Testis (tissue), 2 donors: ENCODE data around the gene OBSCN.

Experiments used
- POLR2A ChIP-seq: fragments of 450-650 bp; IDR thresholded peaks from one replicate; pipeline ENCODE4 v1.6.1; 2017; ENCODE audit warnings: antibody characterized with exemption, mild to moderate bottlenecking, moderate library complexity
- TF ChIP-seq, protein P1 (sequence below), 3 experiments: fragments of 450-650 bp in 2 of 3; fragments of 200-600 bp in 1 of 3; sonication (generic) in 1 of 3; IDR thresholded peaks; one replicate each; pipeline ENCODE4 v1.5.1; 2016 to 2019; ENCODE audit warnings: antibody characterized with exemption in 3 of 3, mild to moderate bottlenecking in 2 of 3, moderate library complexity in 1 of 3

DNA sequence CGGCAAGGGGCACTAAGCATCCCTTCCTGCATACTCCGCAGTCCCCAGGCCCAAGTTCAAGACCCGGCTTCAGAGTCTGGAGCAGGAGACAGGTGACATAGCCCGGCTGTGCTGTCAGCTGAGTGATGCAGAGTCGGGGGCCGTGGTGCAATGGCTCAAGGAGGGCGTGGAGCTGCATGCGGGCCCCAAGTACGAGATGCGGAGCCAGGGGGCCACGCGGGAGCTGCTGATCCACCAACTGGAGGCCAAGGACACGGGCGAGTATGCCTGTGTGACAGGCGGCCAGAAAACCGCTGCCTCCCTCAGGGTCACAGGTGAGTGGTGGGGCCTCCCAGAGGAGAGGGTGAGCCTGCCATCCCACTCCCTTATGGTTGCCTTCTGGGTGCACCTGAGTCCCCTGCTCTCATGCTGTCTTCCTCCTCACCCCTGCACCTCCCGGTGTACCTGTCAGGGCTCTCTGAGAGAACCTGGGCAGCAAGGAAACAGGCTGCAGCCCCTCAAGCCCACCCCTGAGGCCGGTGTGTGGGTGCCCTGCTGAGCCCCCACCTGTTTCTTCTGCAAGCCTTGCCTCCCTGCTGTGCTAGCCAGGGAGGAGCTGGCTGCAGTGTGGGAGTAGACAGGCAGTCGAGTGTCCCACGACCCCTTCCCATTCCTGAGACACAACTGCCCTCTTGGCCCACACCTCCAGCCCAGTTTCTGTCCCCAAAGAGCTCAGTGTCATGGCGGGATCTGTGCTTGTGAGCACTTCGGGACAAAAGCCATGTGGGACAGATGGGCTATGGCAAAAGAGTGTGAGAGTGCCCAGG lies 99.6 kb downstream of the OBSCN start:
- TF ChIP-seq, protein P1, sequence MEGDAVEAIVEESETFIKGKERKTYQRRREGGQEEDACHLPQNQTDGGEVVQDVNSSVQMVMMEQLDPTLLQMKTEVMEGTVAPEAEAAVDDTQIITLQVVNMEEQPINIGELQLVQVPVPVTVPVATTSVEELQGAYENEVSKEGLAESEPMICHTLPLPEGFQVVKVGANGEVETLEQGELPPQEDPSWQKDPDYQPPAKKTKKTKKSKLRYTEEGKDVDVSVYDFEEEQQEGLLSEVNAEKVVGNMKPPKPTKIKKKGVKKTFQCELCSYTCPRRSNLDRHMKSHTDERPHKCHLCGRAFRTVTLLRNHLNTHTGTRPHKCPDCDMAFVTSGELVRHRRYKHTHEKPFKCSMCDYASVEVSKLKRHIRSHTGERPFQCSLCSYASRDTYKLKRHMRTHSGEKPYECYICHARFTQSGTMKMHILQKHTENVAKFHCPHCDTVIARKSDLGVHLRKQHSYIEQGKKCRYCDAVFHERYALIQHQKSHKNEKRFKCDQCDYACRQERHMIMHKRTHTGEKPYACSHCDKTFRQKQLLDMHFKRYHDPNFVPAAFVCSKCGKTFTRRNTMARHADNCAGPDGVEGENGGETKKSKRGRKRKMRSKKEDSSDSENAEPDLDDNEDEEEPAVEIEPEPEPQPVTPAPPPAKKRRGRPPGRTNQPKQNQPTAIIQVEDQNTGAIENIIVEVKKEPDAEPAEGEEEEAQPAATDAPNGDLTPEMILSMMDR (IDR thresholded peaks at IDR 0.05) = no peak
- TF ChIP-seq POLR2A = no peak
